ENCODE results near the gene EFNB2.

DNA sequence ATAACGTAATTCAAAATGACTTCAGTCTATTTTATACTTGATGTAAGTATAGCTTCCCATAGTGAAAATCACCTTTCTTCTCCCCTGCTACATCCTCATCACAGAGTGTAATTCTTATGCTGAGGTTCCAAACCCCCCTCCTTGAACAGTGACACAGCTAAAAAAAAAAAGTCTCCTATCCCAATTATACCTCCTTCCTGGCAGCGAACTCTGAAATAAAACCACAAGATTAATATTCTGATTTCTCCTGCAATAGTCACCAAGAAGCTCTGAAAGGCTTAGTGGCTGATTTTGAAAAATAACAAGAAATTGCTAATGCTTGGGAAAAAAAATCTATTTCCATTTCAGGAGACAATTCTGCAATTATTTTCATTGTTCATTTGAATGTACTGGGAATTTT lies 36.3 kb downstream of the EFNB2 start:
- TF ChIP-seq, protein P1, sequence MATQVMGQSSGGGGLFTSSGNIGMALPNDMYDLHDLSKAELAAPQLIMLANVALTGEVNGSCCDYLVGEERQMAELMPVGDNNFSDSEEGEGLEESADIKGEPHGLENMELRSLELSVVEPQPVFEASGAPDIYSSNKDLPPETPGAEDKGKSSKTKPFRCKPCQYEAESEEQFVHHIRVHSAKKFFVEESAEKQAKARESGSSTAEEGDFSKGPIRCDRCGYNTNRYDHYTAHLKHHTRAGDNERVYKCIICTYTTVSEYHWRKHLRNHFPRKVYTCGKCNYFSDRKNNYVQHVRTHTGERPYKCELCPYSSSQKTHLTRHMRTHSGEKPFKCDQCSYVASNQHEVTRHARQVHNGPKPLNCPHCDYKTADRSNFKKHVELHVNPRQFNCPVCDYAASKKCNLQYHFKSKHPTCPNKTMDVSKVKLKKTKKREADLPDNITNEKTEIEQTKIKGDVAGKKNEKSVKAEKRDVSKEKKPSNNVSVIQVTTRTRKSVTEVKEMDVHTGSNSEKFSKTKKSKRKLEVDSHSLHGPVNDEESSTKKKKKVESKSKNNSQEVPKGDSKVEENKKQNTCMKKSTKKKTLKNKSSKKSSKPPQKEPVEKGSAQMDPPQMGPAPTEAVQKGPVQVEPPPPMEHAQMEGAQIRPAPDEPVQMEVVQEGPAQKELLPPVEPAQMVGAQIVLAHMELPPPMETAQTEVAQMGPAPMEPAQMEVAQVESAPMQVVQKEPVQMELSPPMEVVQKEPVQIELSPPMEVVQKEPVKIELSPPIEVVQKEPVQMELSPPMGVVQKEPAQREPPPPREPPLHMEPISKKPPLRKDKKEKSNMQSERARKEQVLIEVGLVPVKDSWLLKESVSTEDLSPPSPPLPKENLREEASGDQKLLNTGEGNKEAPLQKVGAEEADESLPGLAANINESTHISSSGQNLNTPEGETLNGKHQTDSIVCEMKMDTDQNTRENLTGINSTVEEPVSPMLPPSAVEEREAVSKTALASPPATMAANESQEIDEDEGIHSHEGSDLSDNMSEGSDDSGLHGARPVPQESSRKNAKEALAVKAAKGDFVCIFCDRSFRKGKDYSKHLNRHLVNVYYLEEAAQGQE (IDR thresholded peaks at IDR 0.05; ENCODE audit: low read depth): no peak
- TF ChIP-seq FOXM1 (IDR thresholded peaks at IDR 0.05; ENCODE audit: borderline replicate concordance, low read depth) (no peak), YY1 (IDR thresholded peaks at IDR 0.05; ENCODE audit: low read depth) (no peak), RAD21 (IDR thresholded peaks at IDR 0.05; ENCODE audit: low read depth) (no peak), TCF12 (IDR thresholded peaks at IDR 0.05; ENCODE audit: low read depth) (no peak), NFIC (IDR thresholded peaks at IDR 0.05) (no peak), TAF1 (IDR thresholded peaks at IDR 0.05; ENCODE audit: low read depth) (no peak)
